IMR-90 (cell line): ENCODE measurements around the gene HAVCR1. TPM values are rescaled to one million over a fixed set of nuclear protein-coding genes. Genes with fewer than 3 reads are reported as not detected.

Source experiments
- ATAC-seq: fragments of 200-7000 bp; cut with Tn5 transposase; 2 replicates; pipeline ENCODE4 v1.9.1; 2020; ENCODE audit warnings: low read depth, mild to moderate bottlenecking, moderate library complexity
- BruUV-seq: library from RNA; stranded (reverse); fragments of 400-500 nt; replicated peaks from 2 replicates; lab custom pipeline; 2021; lab: Mats Ljungman, UMichigan
- CTCF ChIA-PET: fragments of 300-600 bp; formaldehyde crosslinking; extraction: SDS; loops from one replicate; lab custom pipeline; 2021; ENCODE audit warnings: antibody characterized with exemption; lab: Yijun Ruan, JAX
- POLR2A ChIA-PET: fragments of 300-600 bp; sonication (Branson Sonifier 250); formaldehyde crosslinking; loops from one replicate; lab custom pipeline; 2022; ENCODE audit warnings: antibody characterized with exemption; ENCODE audit not compliant: unreplicated experiment; lab: Charles Lee
- DNase-seq: peaks from one replicate; pipeline ENCODE4 v3.0.0; 2013
- H2AFZ ChIP-seq: replicated peaks from 2 replicates; pipeline ENCODE3; 2013; ENCODE audit warnings: low read length, mild to moderate bottlenecking; ENCODE audit not compliant: poor library complexity
- H2AK5ac ChIP-seq: 2 replicates; pipeline ENCODE4 v1.6.1; 2013; ENCODE audit warnings: low read depth, low read length, inconsistent platforms
- H2AK9ac ChIP-seq: replicated peaks from 2 replicates; pipeline ENCODE3; 2013; ENCODE audit warnings: mild to moderate bottlenecking, low read depth, low read length, moderate library complexity; ENCODE audit not compliant: poor library complexity
- H2BK120ac ChIP-seq: 2 replicates; pipeline ENCODE4 v1.6.1; 2013; ENCODE audit warnings: low read depth, low read length, inconsistent platforms
- H2BK15ac ChIP-seq: 3 replicates; pipeline ENCODE4 v1.6.1; 2013; ENCODE audit warnings: low read depth, low read length, inconsistent platforms
- H2BK20ac ChIP-seq: 2 replicates; pipeline ENCODE4 v1.6.1; 2013; ENCODE audit warnings: low read depth, mild to moderate bottlenecking, inconsistent platforms, low read length, moderate library complexity
- H2BK5ac ChIP-seq: 2 replicates; pipeline ENCODE4 v1.6.1; 2013; ENCODE audit warnings: mild to moderate bottlenecking, low read depth, low read length, inconsistent platforms; ENCODE audit not compliant: poor library complexity, severe bottlenecking
- H3K14ac ChIP-seq: replicated peaks from 2 replicates; pipeline ENCODE4 v1.6.1; 2013; ENCODE audit warnings: low read depth, low read length, inconsistent platforms
- H3K18ac ChIP-seq: 2 replicates; pipeline ENCODE4 v1.6.1; 2013; ENCODE audit warnings: low read depth, low read length, control low read depth
- H3K23ac ChIP-seq: 2 replicates; pipeline ENCODE4 v1.6.1; 2013; ENCODE audit warnings: low read depth, low read length, inconsistent platforms
- H3K27ac ChIP-seq: 2 replicates; pipeline ENCODE4 v1.5.1; 2013; ENCODE audit warnings: mild to moderate bottlenecking, control low read depth, low read length; ENCODE audit not compliant: insufficient read depth
- H3K27me3 ChIP-seq: 2 replicates; pipeline ENCODE4 v1.6.1; 2013; ENCODE audit warnings: low read length; ENCODE audit not compliant: control insufficient read depth, insufficient read depth
- H3K36me3 ChIP-seq: 2 replicates; pipeline ENCODE4 v1.6.1; 2013; ENCODE audit warnings: low read length, mixed read lengths; ENCODE audit not compliant: control insufficient read depth, insufficient read depth
- H3K4ac ChIP-seq: 2 replicates; pipeline ENCODE4 v1.6.1; 2013; ENCODE audit warnings: low read depth, low read length, inconsistent platforms
- H3K4me1 ChIP-seq: 2 replicates; pipeline ENCODE4 v1.6.1; 2013; ENCODE audit warnings: low read length, mixed read lengths; ENCODE audit not compliant: control insufficient read depth, insufficient read depth
- H3K4me2 ChIP-seq: 2 replicates; pipeline ENCODE4 v1.6.1; 2013; ENCODE audit warnings: low read depth, mild to moderate bottlenecking, control low read depth, low read length, moderate library complexity
- H3K4me3 ChIP-seq: 2 replicates; pipeline ENCODE4 v1.5.1; 2013; ENCODE audit warnings: low read depth, mild to moderate bottlenecking, control low read depth, low read length, moderate library complexity; ENCODE audit not compliant: insufficient read depth
- H3K56ac ChIP-seq: 2 replicates; pipeline ENCODE4 v1.6.1; 2013; ENCODE audit warnings: low read length, inconsistent platforms; ENCODE audit not compliant: insufficient read depth; ENCODE audit errors: extremely low read depth
- H3K79me1 ChIP-seq, 2 experiments: 2 replicates each; pipeline ENCODE4 v1.6.1; 2013; ENCODE audit warnings: low read length in 2 of 2, inconsistent platforms in 1 of 2, low read depth in 1 of 2
- H3K9ac ChIP-seq: 2 replicates; pipeline ENCODE4 v1.6.1; 2013; ENCODE audit warnings: low read depth, low read length, control low read depth
- H3K9me1 ChIP-seq: 2 replicates; pipeline ENCODE4 v1.6.1; 2013; ENCODE audit warnings: low read length, inconsistent platforms; ENCODE audit not compliant: insufficient read depth
- H3K9me3 ChIP-seq: 2 replicates; pipeline ENCODE4 v1.6.1; 2013; ENCODE audit warnings: low read length; ENCODE audit not compliant: control insufficient read depth, insufficient read depth
- H4K20me1 ChIP-seq: 2 replicates; pipeline ENCODE4 v1.6.1; 2013; ENCODE audit warnings: low read length, inconsistent platforms; ENCODE audit not compliant: insufficient read depth
- H4K5ac ChIP-seq: 2 replicates; pipeline ENCODE4 v1.6.1; 2013; ENCODE audit warnings: mild to moderate bottlenecking, low read depth, low read length, control low read depth
- H4K8ac ChIP-seq, 2 experiments: 2 replicates each; pipeline ENCODE4 v1.6.1; 2013; ENCODE audit warnings: low read depth in 2 of 2, low read length in 2 of 2, control low read depth in 1 of 2, inconsistent platforms in 1 of 2
- H4K91ac ChIP-seq: 2 replicates; pipeline ENCODE4 v1.6.1; 2013; ENCODE audit warnings: low read depth, low read length, inconsistent platforms; ENCODE audit not compliant: insufficient read depth
- BHLHE40 ChIP-seq: fragments of 150-350 bp; IDR thresholded peaks from 2 replicates; pipeline ENCODE4 v1.6.1; 2016; ENCODE audit warnings: mild to moderate bottlenecking, low read depth, low read length
- CEBPB ChIP-seq: IDR thresholded peaks from 2 replicates; pipeline ENCODE4 v1.6.1; 2012; ENCODE audit warnings: low read depth, low read length, improper control_type of control experiment
- CHD1 ChIP-seq: IDR thresholded peaks from 2 replicates; pipeline ENCODE4 v1.6.1; 2012; ENCODE audit warnings: low read depth, low read length, improper control_type of control experiment
- CTCF ChIP-seq: conservative IDR thresholded peaks from 2 replicates; pipeline ENCODE4 v1.5.1; 2012; ENCODE audit warnings: mild to moderate bottlenecking, low read depth, low read length, improper control_type of control experiment
- ELK1 ChIP-seq: fragments of 150-350 bp; IDR thresholded peaks from 2 replicates; pipeline ENCODE4 v1.6.1; 2016; ENCODE audit warnings: low read depth, mild to moderate bottlenecking, low read length, moderate library complexity, borderline replicate concordance
- FOS ChIP-seq: fragments of 150-350 bp; IDR thresholded peaks from 2 replicates; pipeline ENCODE4 v1.6.1; 2016; ENCODE audit warnings: low read depth, low read length
- MAFK ChIP-seq: IDR thresholded peaks from 2 replicates; pipeline ENCODE4 v1.6.1; 2012; ENCODE audit warnings: low read depth, low read length, improper control_type of control experiment
- MAZ ChIP-seq: IDR thresholded peaks from 2 replicates; pipeline ENCODE4 v1.6.1; 2012; ENCODE audit warnings: low read depth, mild to moderate bottlenecking, low read length, improper control_type of control experiment, moderate library complexity, borderline replicate concordance
- MXI1 ChIP-seq: IDR thresholded peaks from 2 replicates; pipeline ENCODE4 v1.6.1; 2012; ENCODE audit warnings: low read depth, mild to moderate bottlenecking, low read length, moderate library complexity, borderline replicate concordance
- NFE2L2 ChIP-seq: fragments of 150-350 bp; IDR thresholded peaks from 2 replicates; pipeline ENCODE4 v1.6.1; 2016; ENCODE audit warnings: low read depth, mild to moderate bottlenecking, low read length
- POLR2A ChIP-seq: IDR thresholded peaks from 2 replicates; pipeline ENCODE4 v1.6.1; 2012; ENCODE audit warnings: mild to moderate bottlenecking, low read depth, low read length
- RAD21 ChIP-seq: IDR thresholded peaks from 2 replicates; pipeline ENCODE4 v1.6.1; 2012; ENCODE audit warnings: low read length, improper control_type of control experiment
- RCOR1 ChIP-seq: IDR thresholded peaks from 2 replicates; pipeline ENCODE4 v1.6.1; 2012; ENCODE audit warnings: mild to moderate bottlenecking, low read length, improper control_type of control experiment; ENCODE audit not compliant: insufficient replicate concordance
- RFX5 ChIP-seq: IDR thresholded peaks from 2 replicates; pipeline ENCODE4 v1.8.0; 2012; ENCODE audit warnings: low read depth, mild to moderate bottlenecking, low read length, moderate library complexity
- SMC3 ChIP-seq: fragments of 150-350 bp; IDR thresholded peaks from 2 replicates; pipeline ENCODE4 v1.6.1; 2016; ENCODE audit warnings: low read depth, mild to moderate bottlenecking, antibody characterized with exemption, low read length, moderate library complexity
- USF2 ChIP-seq: fragments of 150-350 bp; IDR thresholded peaks from 2 replicates; pipeline ENCODE4 v1.6.1; 2017; ENCODE audit warnings: mild to moderate bottlenecking, antibody characterized with exemption, low read length, low read depth
- WGBS, 2 experiments: methylation state at CpG; one replicate each; pipeline versions ENCODE4 v1.1.5 to v1.1.7; 2013; ENCODE audit warnings: missing lambda C conversion rate in 2 of 2; ENCODE audit not compliant: insufficient read length in 1 of 2; ENCODE audit errors: extremely low coverage in 2 of 2; 5-methylcytosine and 5-hydroxymethylcytosine counted together
- dilution Hi-C: fragments of 300-500 bp; cut with HindIII; formaldehyde crosslinking; loops from one replicate; pipeline ENCODE4 v1.14.3; 2018; ENCODE audit warnings: low sequenced_read_pairs; ENCODE audit not compliant: unreplicated experiment
- in situ Hi-C: fragments of 300-500 bp; cut with MboI; formaldehyde crosslinking; loops from 3 replicates; pipeline ENCODE4 v1.14.3; 2019; ENCODE audit warnings: low sequenced_read_pairs, inconsistent platforms, mixed read lengths
- intact Hi-C: fragments of 100-400 bp; cut with micrococcal nuclease; formaldehyde crosslinking; loops from 2 replicates; pipeline ENCODE4 v1.10.0; 2022
- polyA plus RNA-seq, 3 experiments: library from polyadenylated mRNA; depleted of rRNA; stranded (reverse); fragments of >200 nt; gene quantifications; 2 replicates each; pipeline ENCODE4 v1.2.3, GENCODE V29; 2012; ENCODE audit warnings: low replicate concordance in 1 of 3
- total RNA-seq: library from RNA; depleted of rRNA; stranded (reverse); fragments of >200 nt; gene quantifications from 2 replicates; pipeline ENCODE4 v1.2.3, GENCODE V29; 2012

The HAVCR1 gene
- total and polyA plus RNA-seq, 2 of the 4 experiments (the other 2 are of a cell fraction), result not detected

GRCh38 chr5:157026789-157027424 lies 32.0 kb downstream of the HAVCR1 start:
- H2AK5ac ChIP-seq, result no peak overlapping the region
- in situ Hi-C loops, result no loop called here
- H3K27ac ChIP-seq, result no peak overlapping the region
- H3K9me1 ChIP-seq, result no peaks in the 10 kb centered on the region
- BruUV-seq, result no TSS peak
- no peak overlapping the region for H3K4me2 ChIP-seq
- no peak overlapping the region for H3K18ac ChIP-seq
- H4K91ac ChIP-seq, result no peak overlapping the region
- H2BK120ac ChIP-seq, result no peak overlapping the region
- H3K14ac ChIP-seq, result no peak overlapping the region
- no peak overlapping the region for H2AK9ac ChIP-seq
- H3K23ac ChIP-seq, result no peak overlapping the region
- H3K36me3 ChIP-seq, result no peaks in the 10 kb centered on the region
- H3K4me1 ChIP-seq, result no peaks in the 10 kb centered on the region
- no peak overlapping the region for H3K4ac ChIP-seq
- H3K9ac ChIP-seq, result no peak overlapping the region
- dilution Hi-C loops, result no loop called here
- no peak overlapping the region for H2BK5ac ChIP-seq
- no peak overlapping the region for H4K5ac ChIP-seq
- no peaks in the 10 kb centered on the region for H3K79me1 ChIP-seq
- 0 out of 2 replicates have a peak, but pooled peaks cover 2% of the 10 kb centered on the region for H3K9me3 ChIP-seq
- no peak overlapping the region for H2BK15ac ChIP-seq
- no peak for TF ChIP-seq CEBPB
- no peak for TF ChIP-seq BHLHE40
- no peak for TF ChIP-seq FOS
- TF ChIP-seq ELK1, result no peak
- no peak for TF ChIP-seq POLR2A
- TF ChIP-seq MXI1, result no peak
- no peak for TF ChIP-seq RCOR1
- no peak for TF ChIP-seq NFE2L2
- no peak for TF ChIP-seq RFX5
- TF ChIP-seq MAZ, result no peak
- TF ChIP-seq CHD1, result no peak
- TF ChIP-seq MAFK, result no peak
- TF ChIP-seq CTCF, result no peak
- no peak for TF ChIP-seq SMC3
- no peak for TF ChIP-seq USF2
- TF ChIP-seq RAD21, result no peak
- no peak overlapping the region for H3K4me3 ChIP-seq
- ATAC-seq (no peak), DNase-seq (no peak)
- no peak overlapping the region for H3K56ac ChIP-seq
- H4K8ac ChIP-seq, result no peak overlapping the region
- POLR2A ChIA-PET, result no interaction called here
- CTCF ChIA-PET, result interaction anchor here (0.6 kb wide), 1 partner anchor 24 kb away, joined by 4 read pairs; no protein-coding TSS in a partner anchor
- no peak overlapping the region for H2AFZ ChIP-seq
- H3K27me3 ChIP-seq, result no peaks in the 10 kb centered on the region
- no peaks in the 10 kb centered on the region for H4K20me1 ChIP-seq
- intact Hi-C loops, result no loop called here
- no peak overlapping the region for H2BK20ac ChIP-seq
- WGBS, 2 experiments, result 80% methylated on average over 1 of the region's 3 CpGs; no CpG with 5 or more reads in 1 of the 2 experiments
